ENCODE data around the gene MYCT1. TPM values are rescaled to one million over a fixed set of nuclear protein-coding genes. Genes with fewer than 3 reads are reported as not detected.

Gene MYCT1
- total RNA-seq, 1 donor from 2014 or later, result not detected

DNA sequence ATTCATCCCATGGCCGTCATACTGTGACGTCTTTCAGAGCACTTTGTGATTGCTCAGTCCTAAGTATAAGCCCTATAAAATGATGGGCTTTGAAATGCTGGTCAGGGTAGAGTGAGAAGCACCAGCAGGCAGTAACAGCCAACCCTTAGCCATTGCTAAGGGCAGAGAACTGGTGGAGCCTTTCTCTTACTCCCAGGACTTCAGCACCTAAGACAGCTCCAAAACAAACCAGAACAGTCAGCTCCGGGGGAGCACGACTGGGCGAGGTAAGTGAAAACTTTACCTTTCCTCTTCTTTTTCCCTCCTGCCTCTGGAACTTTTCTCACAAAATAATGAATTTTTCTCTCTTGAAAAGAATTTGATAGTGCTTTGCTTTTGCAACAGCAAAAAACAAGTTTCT lies 53.0 kb downstream of the MYCT1 start, which contains the start of gene VIP:
Gene VIP (plus strand): TSS at position 104 of the 400 bp plus-strand sequence. CDS start 1,381 bp downstream, outside the sequence.
- Mint-ChIP-seq H3K4me3 (ENCODE audit: low read depth) (no peak within 1 kb of the TSS), H3K4me1 (ENCODE audit: low read depth) (no peaks in the 10 kb centered on the region), H3K36me3 (ENCODE audit: insufficient read depth) (no peaks in the 10 kb centered on the region), H3K9me3 (ENCODE audit: low read depth) (no peaks in the 10 kb centered on the region), H3K27ac (no peak within 1 kb of the TSS), H3K27me3 (no peaks in the 10 kb centered on the region)
- TF ChIP-seq CTCF (IDR thresholded peaks at IDR 0.05; ENCODE audit: unreplicated experiment), result no peak
- DNase-seq (ENCODE audit: low spot score, unreplicated experiment), result peak; percentile 28

- no peaks in the 10 kb centered on the region for H3K27me3 Mint-ChIP-seq
- H3K9me3 Mint-ChIP-seq (ENCODE audit: low read depth), result no peaks in the 10 kb centered on the region
- DNase-seq (ENCODE audit: low spot score, unreplicated experiment), result no peak
- no peaks in the 10 kb centered on the region for H3K4me1 Mint-ChIP-seq (ENCODE audit: low read depth)
- H3K36me3 Mint-ChIP-seq (ENCODE audit: insufficient read depth), result no peaks in the 10 kb centered on the region
- TF ChIP-seq CTCF (IDR thresholded peaks at IDR 0.05; ENCODE audit: unreplicated experiment), result no peak
- H3K27ac Mint-ChIP-seq, result no peak overlapping the region
- H3K4me3 Mint-ChIP-seq (ENCODE audit: low read depth), result no peak overlapping the region
These were observed 67.6 kb downstream of the MYCT1 start for GRCh38 chr6:152765331-152765730.

GRCh38 chr6:152769159-152769558 lies 71.5 kb downstream of the MYCT1 start:
- no peak overlapping the region for H3K4me3 Mint-ChIP-seq (ENCODE audit: low read depth)
- no peaks in the 10 kb centered on the region for H3K27me3 Mint-ChIP-seq
- no peaks in the 10 kb centered on the region for H3K36me3 Mint-ChIP-seq (ENCODE audit: insufficient read depth)
- no peak for TF ChIP-seq CTCF (IDR thresholded peaks at IDR 0.05; ENCODE audit: unreplicated experiment)
- no peak for DNase-seq (ENCODE audit: low spot score, unreplicated experiment)
- H3K9me3 Mint-ChIP-seq (ENCODE audit: low read depth), result no peaks in the 10 kb centered on the region
- no peaks in the 10 kb centered on the region for H3K4me1 Mint-ChIP-seq (ENCODE audit: low read depth)
- no peak overlapping the region for H3K27ac Mint-ChIP-seq

GRCh38 chr6:152769993-152770392 lies 72.3 kb downstream of the MYCT1 start:
- DNase-seq (ENCODE audit: low spot score, unreplicated experiment), result no peak
- H3K9me3 Mint-ChIP-seq (ENCODE audit: low read depth), result no peaks in the 10 kb centered on the region
- no peaks in the 10 kb centered on the region for H3K36me3 Mint-ChIP-seq (ENCODE audit: insufficient read depth)
- no peak overlapping the region for H3K4me3 Mint-ChIP-seq (ENCODE audit: low read depth)
- no peaks in the 10 kb centered on the region for H3K27me3 Mint-ChIP-seq
- TF ChIP-seq CTCF (IDR thresholded peaks at IDR 0.05; ENCODE audit: unreplicated experiment), result no peak
- no peak overlapping the region for H3K27ac Mint-ChIP-seq
- H3K4me1 Mint-ChIP-seq (ENCODE audit: low read depth), result no peaks in the 10 kb centered on the region

DNA sequence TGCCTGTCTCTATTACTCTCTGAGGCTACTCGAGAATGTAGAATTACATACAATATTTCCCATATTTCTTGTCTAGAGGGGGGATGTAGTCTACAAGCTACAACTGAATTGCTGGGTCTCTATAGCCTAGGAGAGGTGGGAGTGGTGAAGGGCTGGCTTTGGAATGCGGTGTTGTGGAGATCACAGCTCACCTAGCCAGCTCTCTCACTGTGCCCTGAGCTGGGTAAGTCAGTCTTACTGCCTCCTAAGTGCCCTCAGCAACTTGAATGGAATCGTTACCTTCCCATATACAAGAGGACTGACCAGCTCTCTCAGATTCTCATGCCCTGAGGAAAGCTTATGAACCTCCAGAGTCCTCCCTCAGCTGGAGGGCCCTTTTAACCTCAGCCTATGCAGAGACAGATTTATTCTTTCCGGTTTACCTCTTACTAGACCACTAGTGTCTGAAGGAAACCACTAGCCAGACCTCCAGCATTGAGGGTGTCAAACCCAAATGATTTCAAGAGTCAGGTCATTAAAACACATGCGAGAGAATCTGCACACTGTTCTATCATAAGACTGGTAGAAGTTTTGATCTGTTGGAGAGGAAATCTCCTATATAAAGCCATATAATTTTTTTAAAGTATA lies 73.5 kb downstream of the MYCT1 start:
- H3K27ac Mint-ChIP-seq, result no peak overlapping the region
- H3K27me3 Mint-ChIP-seq, result no peaks in the 10 kb centered on the region
- no peaks in the 10 kb centered on the region for H3K36me3 Mint-ChIP-seq (ENCODE audit: insufficient read depth)
- TF ChIP-seq CTCF (IDR thresholded peaks at IDR 0.05; ENCODE audit: unreplicated experiment), result no peak
- no peaks in the 10 kb centered on the region for H3K9me3 Mint-ChIP-seq (ENCODE audit: low read depth)
- H3K4me3 Mint-ChIP-seq (ENCODE audit: low read depth), result no peak overlapping the region
- no peaks in the 10 kb centered on the region for H3K4me1 Mint-ChIP-seq (ENCODE audit: low read depth)
- DNase-seq (ENCODE audit: low spot score, unreplicated experiment), result no peak

Other genes with a start within 250 kb of the MYCT1 start
- gene SYNE1, start 60.5 kb upstream of the MYCT1 start, total RNA-seq, result 43.8 and 58.8 TPM in 2 replicates
- gene VIP, start 52.9 kb downstream of the MYCT1 start, total RNA-seq, result not detected in 2 replicates